Amniotic epithelial cell (primary cell): ENCODE results near the gene SGCD.

Experiments used
- DNase-seq: peaks from one replicate; pipeline ENCODE4 v3.0.0-alpha.2; 2010; ENCODE audit warnings: low read depth

The SGCD gene

DNA sequence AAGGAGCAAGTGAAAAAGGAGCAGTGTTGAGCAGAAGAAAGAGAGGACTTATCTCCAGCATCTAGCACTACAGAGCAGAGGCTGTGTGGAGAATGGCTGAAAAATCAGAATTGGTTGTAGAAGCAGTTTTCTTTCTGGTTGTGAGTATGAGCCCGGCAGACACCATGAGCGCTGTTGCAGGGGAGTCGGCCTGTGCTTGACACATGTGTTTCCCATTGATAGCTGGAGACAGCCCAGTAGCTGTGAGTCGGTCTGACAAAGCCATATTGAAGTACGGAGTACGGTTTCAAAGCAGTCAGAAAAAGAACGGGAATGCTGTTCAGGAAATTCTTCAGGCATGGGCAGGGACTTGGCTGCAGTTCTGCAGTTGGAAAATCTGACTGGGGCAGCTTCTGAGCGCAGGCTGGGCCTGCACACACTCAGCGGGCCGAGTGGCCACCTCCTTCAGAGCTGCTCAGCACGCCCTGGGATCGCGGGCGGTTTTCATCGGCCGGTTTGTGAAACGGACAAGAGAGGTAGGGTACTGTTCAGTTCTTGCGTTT is at the start of gene SGCD:
Gene SGCD, plus strand, starts transcription at position 447 of the 542 bp plus-strand sequence.
- peak; percentile 1 for DNase-seq

DNA sequence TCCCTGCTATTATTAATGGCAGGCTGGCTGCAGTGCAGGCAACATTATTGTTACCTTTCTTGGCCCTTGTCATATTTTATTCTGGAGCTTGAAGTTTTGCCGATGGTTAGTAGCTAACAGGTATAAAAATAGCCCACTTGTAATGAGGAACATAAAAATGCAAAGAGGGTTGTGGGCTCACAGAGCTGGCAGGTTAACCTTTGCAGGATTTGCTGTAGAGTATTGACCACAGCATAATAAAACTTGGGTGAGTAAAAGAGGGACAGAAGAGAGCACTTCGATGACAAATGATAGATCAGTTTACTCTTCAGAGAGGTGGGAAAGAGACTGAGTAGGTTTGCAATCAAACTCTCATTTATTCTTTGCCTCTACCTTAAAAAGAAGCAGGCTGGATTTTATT is 49.7 kb upstream of the SGCD start:
- DNase-seq: no peak

- no peak for DNase-seq
Measured at GRCh38 chr5:156295431-156295830, 31.5 kb upstream of the SGCD start.

DNA sequence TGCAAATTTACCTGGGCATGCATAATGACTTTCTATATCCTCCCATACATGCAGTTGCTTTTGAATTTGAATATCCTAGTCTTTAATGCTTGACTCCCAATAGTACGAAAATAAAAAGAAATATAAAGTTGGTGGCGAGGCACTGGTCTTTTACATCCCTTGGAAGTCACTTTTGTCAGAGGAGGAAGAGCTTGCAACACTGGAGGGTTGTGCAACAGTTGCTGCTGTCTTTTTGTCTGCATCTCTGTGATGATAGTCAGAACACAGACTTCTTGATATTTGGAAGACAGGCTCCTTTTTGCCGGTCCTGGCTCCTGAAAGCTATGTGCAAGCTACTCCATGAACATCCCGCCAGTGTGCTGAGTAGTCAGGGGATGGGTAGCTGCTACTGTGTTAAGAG is 16.8 kb upstream of the SGCD start:
- no peak for DNase-seq

DNA sequence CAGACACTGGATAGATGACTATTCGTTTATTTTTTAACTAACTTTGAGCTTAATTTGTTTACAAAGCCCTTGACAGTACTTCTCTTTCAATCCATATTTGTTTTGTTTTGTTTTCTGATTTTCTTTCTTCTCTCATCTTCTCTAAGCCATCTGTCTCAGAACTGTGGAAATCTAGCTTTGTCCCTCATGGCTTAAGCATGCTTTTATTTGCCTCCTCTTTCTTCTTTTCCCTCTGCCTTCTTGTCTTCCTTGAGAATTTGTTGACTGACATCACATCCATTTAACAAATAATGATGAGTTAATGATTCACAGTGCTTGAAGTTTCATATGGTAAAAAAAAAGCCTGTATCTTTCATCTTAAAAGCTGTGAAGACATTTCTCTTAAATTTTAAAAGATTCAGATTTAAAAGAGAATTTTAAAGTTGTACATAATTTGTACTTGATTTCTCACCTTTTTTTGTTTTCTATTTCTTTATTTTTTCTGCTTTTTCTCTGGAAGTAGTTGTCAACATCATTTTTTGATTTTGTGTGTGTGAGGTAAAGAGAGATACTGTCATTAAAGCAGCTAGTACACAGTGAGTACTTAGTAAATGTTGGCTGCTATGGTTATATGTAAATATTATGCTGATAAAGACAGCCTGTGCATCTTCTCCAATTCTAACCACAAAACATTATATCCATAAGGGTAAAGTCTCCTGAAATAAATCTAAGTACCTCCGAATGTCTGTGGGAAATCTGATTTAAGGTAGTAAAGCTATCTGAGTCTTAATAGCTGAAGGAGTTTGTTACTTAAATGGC is 13.9 kb upstream of the SGCD start:
- DNase-seq: no peak

- DNase-seq: no peak
Measured at GRCh38 chr5:156314416-156314815, 12.5 kb upstream of the SGCD start.

GRCh38 chr5:156322666-156323065 is 4.3 kb upstream of the SGCD start:
- DNase-seq: no peak

DNA sequence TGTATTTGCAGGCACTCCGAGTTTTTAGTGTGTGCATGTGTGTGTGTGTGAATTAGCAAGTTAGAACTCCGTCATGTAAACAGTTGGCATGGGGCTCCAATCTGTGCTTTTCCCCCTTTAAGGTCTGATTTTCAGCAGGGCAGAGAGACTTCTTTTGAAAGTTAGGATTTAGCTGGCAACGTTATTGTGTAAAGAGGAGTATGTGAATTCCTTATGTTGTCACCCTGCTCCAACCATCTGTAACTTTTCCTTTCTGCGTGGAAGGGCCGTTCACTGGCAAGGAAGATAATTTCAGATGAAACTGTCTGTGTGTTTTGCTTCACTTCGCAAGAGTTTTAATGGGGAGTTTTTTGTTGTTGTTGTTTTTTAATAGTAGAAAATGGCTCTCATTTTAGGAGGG is 332 bp downstream of the SGCD start:
- no peak for DNase-seq

- DNase-seq: no peak
Measured at GRCh38 chr5:156328161-156328560, 1.2 kb downstream of the SGCD start.

DNA sequence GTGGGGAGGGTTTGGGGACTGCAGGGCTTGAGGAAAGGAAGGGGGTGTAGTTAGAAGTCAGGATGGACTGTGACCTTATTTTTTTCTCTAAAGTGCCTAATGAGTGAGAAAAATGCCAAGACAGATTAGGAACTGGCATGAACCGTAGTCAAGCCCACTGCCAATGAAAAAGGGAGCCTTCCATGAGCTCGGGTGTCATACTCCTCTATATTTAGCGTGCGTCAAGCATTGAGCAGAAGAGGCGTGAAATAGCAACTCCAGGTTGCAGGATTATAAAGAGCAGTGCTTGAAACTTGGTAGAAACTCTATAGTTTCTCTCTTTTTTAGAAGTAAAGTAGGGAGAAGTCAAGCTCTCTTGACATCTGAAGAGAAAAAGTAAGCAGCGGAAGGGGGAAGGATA is 1.8 kb downstream of the SGCD start:
- DNase-seq: no peak

DNA sequence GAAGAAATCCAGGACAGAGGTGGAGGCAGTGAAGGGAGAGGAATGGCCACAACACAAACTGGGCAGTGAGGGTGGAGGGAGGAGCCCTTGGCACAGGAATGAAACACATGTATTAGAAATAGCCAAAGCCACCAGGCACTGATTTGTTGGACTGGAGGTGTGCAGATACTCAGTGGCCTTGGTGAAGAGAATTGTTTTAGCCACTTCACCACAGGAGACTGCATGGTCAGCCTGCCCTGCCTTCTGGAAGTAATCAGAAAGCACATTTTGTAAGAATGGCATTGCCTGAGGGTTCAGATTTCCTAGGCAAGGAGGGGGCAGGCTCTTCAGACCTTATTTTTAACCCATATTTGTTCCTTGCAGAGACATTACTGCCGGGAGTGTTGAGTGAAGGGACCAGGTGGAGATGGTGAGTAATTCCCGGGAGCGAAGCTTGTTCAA is 2.2 kb downstream of the SGCD start:
- DNase-seq: no peak

DNA sequence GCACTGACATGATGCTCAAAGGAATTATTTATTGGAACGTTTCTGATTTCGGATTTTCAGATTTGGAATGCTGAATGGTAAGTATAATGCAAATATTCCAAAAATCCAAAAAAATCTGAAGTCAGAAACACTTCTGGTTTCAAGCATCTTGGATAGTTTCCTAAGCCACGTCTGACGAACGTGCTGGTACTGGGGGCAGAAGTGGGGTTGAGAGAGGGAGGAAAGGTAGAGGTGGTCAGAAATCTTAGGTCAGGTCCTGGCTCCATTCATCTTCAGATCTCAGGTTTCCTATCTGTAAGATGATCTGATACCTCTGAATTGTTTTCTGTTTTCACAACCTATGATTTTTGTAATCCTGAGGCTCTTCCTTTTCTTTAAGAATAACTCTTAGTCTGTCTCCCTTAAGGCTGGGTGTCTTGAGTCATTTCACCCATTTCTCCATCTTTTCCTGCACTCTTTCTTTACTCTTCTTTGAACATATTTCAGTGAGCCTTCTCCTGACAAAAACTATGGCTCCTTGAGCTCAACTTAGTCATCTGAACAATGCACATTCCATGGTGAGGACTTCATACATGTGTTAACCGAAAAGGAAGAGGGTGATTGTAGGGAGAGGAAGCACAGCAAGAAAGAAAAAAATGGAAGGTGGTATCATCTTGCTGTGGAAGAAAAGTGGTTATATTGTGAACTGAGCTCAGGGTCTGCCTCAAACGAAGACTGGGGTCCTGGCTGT is 3.3 kb downstream of the SGCD start:
- no peak for DNase-seq

GRCh38 chr5:156331181-156331580 is 4.2 kb downstream of the SGCD start:
- DNase-seq: no peak

- no peak for DNase-seq
Measured at GRCh38 chr5:156331845-156332244, 4.9 kb downstream of the SGCD start.

- DNase-seq: no peak
Measured at GRCh38 chr5:156332245-156332644, 5.3 kb downstream of the SGCD start.

DNA sequence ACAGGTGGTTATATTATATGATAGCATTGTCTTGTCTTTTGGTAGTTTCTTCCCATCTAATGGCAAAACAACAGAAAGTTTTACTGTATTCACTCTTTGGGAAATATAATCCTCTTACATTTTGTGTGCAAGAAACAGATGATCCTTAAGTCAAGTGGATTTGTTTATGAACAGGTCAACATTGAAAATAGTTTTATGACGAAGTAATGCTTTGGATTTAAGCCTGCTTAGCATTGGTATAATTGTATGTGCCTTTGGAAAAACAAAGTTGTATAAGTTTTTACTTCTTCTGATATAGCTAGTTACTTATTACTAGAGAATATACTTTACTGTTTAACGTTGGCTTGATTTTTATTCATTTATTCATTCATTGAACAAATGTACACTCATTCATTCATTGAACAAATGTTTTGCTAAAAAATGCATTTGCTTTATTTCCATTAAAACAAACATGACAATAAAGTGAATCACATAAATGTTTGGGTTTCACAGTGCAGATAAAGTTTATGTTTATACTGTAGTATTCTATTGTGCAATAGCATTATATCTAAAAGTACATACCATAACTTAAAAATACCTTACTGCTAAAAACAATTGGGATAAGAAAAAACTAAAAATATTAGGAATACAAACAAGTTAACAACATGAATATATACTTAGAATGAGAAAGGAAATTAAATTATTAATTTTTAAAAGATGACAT is 12.3 kb downstream of the SGCD start:
- no peak for DNase-seq

GRCh38 chr5:156340893-156341292 is 13.9 kb downstream of the SGCD start:
- no peak for DNase-seq

- no peak for DNase-seq
Measured at GRCh38 chr5:156350256-156350655, 23.3 kb downstream of the SGCD start.

- no peak for DNase-seq
Measured at GRCh38 chr5:156351423-156351822, 24.5 kb downstream of the SGCD start.

- DNase-seq: no peak
Measured at GRCh38 chr5:156354571-156354970, 27.6 kb downstream of the SGCD start.

DNA sequence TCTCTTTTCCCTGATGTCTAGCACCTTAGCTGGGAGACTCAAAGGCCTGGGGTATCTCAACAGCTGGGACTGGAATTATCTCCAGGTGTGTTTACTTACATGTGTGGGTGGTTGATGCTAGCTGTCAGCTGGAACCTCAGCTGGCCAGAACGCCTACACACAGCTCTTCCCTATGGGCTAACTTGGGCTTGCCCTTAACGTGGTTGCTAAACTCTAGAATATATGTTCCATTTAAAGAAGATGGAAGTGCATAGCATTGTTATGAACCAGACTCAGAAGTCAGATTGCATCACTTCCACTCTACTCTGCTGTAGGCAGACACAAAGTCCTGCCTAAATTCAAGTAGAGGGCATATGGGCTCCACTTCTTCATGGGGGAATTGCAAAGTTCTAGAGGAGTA is 29.3 kb downstream of the SGCD start:
- DNase-seq: no peak

DNA sequence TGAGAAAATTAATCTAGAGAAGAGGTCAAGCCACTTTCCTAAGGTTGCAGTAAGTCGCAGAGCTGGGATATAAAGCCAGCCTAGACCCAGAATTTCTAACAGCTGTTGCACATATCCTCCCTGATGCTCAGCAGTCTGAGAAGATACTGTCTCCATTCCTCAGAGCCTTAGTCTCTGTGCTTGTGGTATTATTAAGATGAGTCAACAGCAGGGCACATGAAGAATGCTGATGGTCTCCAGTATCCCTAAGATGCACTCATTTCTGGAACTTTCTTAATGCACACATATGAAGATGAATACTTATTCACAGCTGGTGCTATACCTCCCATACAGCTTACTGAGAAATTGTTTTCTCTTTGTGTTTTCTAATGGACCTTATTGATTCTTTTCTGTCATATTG is 32.5 kb downstream of the SGCD start:
- DNase-seq: peak; percentile 1
